Stimulated activated CD8-positive, alpha-beta memory T cell treated with anti-CD3 and anti-CD28 coated beads, Interleukin-4, amount 100 ng/mL, for 24 hours (primary cell): ENCODE results near the gene SLC30A10.
"Not testable (repeated sequence)": the region's sequence is repeated elsewhere in the genome, so short reads cannot be mapped to it uniquely, and the experiment has no call there.

ENCODE experiments used
- DNase-seq: peaks from one replicate; pipeline ENCODE4 v3.0.0-alpha.2; 2020; ENCODE audit warnings: low read depth

Gene SLC30A10

GRCh38 chr1:219927298-219927955 lies 930 bp downstream of the SLC30A10 start:
- DNase-seq, result no peak

DNA sequence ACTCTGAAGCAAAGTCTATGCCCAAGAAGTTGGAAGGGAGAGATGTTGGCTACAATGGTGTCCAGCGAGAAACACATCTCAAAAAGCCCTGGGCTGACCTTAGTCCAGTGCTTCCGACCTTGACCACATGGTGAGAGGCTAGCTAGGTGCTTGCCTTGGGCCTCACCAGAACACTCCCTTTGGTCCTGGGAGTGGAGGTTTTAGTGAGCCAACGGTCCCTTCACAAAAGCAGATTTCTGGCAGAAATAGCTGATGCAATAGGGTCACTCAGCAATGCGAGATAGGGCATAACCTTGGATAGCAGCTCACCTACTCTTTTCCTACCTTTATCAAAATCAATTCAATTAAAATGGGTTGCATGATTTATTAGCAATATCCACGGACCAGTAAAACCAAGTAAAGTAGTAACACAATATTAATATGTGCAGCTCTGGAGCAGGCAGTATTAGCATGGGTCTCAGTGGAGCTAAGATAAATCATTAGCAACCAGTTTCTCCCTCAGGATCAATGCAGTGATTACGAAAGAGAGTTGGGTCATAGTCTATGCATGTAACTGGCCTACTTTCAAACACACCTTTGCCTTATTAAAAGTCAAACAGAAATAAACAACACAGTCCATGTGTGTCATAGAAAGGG lies 1.9 kb downstream of the SLC30A10 start:
- DNase-seq, result no peak

- DNase-seq, result no peak
Measured at GRCh38 chr1:219924342-219924741, 4.0 kb downstream of the SLC30A10 start.

DNA sequence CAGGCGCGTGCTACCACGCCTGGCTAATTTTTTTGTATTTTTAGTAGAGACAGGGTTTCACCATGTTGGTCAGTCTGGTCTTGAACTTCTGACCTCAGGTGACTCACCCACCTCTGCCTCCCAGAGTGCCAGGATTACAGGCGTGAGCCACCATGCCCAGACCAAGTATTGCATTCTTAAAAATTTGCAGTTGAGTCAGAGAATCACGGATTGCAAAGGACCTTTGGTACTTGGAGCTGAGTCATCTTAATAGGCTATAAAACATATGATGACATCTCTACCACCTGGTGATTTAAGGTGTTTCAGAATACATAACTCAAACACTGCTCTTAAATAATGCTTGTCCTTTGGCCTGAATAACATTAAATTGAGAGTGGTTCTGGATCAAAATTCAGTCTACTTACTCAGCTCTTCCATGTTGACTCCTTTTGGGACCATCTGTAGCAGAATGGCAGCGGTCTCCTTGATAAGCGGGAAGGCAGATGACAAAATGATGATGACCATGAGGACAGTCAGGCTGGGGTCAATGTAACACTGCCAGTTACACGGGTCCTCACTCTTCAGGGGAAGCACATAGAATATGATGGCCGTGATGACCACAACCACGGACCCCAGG lies 10.4 kb downstream of the SLC30A10 start:
- no peak for DNase-seq

- DNase-seq, result no peak
Measured at GRCh38 chr1:219917281-219917680, 11.1 kb downstream of the SLC30A10 start.

- no peak for DNase-seq
Measured at GRCh38 chr1:219916257-219916656, 12.1 kb downstream of the SLC30A10 start.

- DNase-seq, result no peak
Measured at GRCh38 chr1:219913005-219913770, 15.2 kb downstream of the SLC30A10 start.

GRCh38 chr1:219910716-219911115 lies 17.6 kb downstream of the SLC30A10 start:
- no peak for DNase-seq

DNA sequence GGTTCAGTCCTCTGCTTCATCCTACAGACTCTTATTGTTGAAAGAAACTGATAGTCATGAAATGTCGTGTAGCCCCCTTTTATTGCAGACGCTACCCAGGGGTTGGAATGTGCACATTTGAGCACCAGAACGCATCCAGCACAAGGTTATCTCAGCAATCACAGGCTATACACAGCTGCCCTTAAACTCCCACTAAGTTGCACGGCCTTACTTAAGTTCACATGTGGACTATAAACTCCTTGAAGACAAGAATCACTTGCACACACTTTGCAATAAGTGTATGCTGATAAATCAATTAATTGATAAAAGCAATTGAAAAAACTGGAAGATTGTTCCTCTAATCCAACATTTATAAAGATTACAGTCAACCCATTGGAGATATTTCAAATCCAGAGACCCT lies 18.9 kb downstream of the SLC30A10 start:
- no peak for DNase-seq

DNA sequence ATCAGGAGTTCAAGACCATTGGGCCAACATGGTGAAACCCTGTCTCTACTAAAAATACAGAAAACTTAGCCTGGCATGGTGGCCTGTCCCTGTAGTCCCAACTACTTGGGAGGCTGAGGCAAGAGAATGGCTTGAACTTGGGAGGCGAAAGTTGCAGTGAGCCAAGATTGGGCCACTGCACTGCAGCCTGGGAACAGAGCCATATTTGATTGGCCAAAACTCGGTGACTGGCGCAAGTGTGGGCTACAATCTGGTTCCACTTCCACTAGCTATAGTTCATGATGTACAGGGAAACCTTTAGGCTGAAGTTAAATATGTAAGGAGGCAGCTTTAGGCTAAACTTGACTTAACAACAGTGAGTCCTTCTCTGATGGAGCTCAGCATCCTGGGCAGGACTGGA lies 20.2 kb downstream of the SLC30A10 start:
- no peak for DNase-seq

GRCh38 chr1:219907772-219908070 lies 20.6 kb downstream of the SLC30A10 start:
- no peak for DNase-seq

DNA sequence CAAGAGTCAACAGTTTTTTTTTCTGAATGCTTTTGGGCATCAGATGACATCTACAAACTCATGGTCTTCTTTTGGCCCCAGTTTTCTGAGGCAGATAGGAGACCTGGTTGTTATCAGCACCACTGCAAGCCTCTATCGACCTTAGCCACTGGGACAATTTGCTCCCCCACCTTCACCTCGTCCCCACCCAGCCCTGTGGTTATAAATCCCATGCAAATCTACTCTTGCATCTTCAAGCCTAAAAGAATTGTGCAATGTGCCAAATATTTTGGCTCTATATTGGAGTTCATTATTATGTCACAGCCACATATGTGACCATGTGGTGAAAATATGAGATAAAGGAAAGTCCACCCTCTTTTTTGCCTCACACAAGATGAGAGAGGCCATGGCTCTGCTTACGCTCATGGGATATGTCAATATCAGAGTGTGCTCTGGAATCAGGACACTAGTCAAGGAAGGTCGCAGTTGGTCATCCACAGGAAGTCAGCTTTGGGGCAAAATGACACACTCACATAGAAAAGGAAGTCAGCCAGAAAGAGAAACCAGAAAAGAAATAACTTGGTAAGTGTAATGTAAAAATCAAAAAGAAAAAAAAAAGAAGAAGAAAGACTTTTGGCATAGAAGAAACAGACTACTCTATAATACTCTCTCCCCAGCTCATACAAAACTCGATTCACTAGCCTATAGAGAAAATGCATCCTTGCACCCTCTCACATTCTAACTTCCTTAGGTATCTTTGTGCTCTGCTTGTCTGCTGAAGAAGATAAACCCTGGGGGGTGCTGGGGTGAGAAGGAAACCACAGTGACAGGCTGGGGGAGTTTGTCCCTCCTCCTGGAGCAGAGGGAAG lies 21.2 kb downstream of the SLC30A10 start:
- no peak for DNase-seq

GRCh38 chr1:219906565-219906923 lies 21.8 kb downstream of the SLC30A10 start:
- not testable (repeated sequence) for DNase-seq

GRCh38 chr1:219905524-219905923 lies 22.8 kb downstream of the SLC30A10 start:
- no peak for DNase-seq

- no peak for DNase-seq
Measured at GRCh38 chr1:219904934-219905333, 23.4 kb downstream of the SLC30A10 start.

- DNase-seq, result no peak
Measured at GRCh38 chr1:219903353-219903871, 24.9 kb downstream of the SLC30A10 start.

- no peak for DNase-seq
Measured at GRCh38 chr1:219902951-219903350, 25.4 kb downstream of the SLC30A10 start.

DNA sequence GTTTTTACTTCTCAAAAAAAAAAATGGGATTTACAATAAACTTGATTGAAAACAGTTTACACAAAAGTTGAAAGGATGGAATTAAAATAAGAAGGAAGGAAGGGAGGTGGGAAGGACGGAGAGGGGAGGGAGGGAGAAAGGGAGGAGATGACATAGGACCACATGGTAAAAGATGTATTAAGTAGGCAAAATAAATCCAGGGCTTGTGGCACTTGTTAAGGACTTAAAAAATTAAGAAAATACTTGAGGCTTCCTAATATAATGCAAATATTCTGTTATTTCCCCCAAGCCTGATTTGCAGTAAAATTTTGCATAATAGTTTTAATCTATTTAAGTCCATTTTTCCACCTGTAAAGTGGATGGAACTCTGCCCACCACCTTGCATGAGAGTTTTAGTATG lies 27.5 kb downstream of the SLC30A10 start:
- DNase-seq, result no peak

DNA sequence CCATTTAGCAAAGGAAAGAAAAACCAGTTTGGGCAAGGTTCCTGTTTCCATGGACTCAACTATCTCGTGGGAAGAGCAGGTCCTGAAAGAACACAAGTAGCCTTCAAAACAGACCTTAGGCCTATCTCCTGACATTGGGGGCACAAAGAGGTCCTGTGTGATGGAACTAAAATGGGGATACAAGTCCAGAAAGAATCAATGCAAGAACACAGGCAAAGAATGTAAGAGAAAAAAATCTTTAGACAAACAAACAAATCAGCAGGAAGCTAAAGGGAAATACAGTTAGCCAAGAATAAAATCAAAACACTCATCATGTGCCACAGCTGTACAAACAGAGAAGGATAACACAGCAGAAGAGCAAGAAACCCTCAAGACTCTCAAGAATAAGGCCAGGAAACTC lies 28.2 kb downstream of the SLC30A10 start:
- DNase-seq, result no peak

GRCh38 chr1:219898375-219898774 lies 30.0 kb downstream of the SLC30A10 start:
- DNase-seq, result no peak

DNA sequence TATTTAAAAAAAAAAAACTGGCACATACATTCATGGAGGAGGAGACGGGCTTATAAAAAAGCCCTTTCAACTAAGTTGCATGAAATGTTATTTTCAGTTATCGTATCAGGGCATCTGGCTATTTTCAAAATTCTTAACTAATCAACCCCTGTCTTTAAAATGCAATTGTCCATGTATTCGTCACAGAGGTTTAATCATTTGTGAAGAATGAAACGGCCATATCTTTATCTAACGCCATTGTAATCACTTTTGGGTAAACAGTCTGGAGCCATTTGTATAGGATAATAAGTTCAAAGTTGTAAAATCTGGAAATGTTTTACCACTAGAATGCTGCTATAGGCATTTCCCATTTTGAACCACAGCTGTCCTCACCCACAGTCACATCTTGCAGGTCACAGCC lies 30.4 kb downstream of the SLC30A10 start:
- DNase-seq, result no peak

DNA sequence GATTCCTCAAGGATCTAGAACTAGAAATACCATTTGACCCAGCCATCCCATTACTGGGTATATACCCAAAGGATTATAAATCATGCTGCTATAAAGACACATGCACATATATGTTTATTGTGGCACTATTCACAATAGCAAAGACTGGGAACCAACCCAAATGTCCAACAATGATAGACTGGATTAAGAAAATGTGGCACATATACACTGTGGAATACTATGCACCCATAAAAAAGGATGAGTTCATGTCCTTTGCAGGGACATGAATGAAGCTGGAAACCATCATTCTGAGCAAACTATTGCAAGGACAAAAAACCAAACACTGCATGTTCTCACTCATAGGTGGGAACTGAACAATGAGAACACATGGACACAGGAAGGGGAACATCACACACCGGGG lies 36.1 kb downstream of the SLC30A10 start:
- DNase-seq, result not testable (repeated sequence)
